BLaER1 (cell line): ENCODE data around the gene ODAPH.

Source experiments
- H3K27ac ChIP-seq: shearing (Covaris generic); formaldehyde crosslinking; 2 replicates; pipeline ENCODE4 v1.8.1; 2022
- H3K27me3 ChIP-seq: shearing (Covaris generic); formaldehyde crosslinking; 2 replicates; pipeline ENCODE4 v1.8.1; 2022
- H3K36me3 ChIP-seq: shearing (Covaris generic); formaldehyde crosslinking; 2 replicates; pipeline ENCODE4 v1.8.1; 2022
- H3K4me1 ChIP-seq: shearing (Covaris generic); formaldehyde crosslinking; 2 replicates; pipeline ENCODE4 v1.8.1; 2022
- H3K4me2 ChIP-seq: shearing (Covaris generic); formaldehyde crosslinking; 2 replicates; pipeline ENCODE4 v1.8.1; 2022
- H3K4me3 ChIP-seq: shearing (Covaris generic); formaldehyde crosslinking; 2 replicates; pipeline ENCODE4 v1.8.1; 2022
- H3K9ac ChIP-seq: shearing (Covaris generic); formaldehyde crosslinking; 2 replicates; pipeline ENCODE4 v1.8.1; 2022
- H3K9me3 ChIP-seq: shearing (Covaris generic); formaldehyde crosslinking; 2 replicates; pipeline ENCODE4 v1.8.1; 2022
- H4K20me1 ChIP-seq: shearing (Covaris generic); formaldehyde crosslinking; 2 replicates; pipeline ENCODE4 v1.8.1; 2022
- Cebpa-rat ChIP-seq: shearing (Covaris generic); IDR thresholded peaks from 2 replicates; pipeline ENCODE4 v1.8.1; 2022

The ODAPH gene

DNA sequence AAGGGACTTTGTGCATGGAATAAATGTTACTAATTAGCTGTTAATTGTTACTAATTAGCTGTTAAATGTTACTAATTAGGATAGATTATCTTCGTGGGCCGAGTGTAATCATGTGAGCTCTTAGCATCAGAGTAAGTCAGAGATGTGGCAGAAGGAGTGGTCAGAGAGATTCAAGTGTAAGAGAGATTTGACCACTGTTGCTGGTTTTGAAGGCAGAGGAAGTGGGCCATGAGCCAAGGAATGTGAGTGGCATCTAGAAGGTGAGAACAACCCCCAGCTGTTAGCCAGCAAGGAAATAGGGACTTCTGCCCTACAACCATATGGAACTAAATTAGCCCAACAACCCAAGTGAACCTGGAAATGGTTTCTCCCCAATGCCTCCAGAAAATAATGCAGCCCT lies 28.2 kb downstream of the ODAPH start:
- Histone ChIP-seq H3K27ac (no peak overlapping the region), H3K27me3 (no peaks in the 10 kb centered on the region), H3K36me3 (no peaks in the 10 kb centered on the region), H3K4me1 (no peaks in the 10 kb centered on the region), H4K20me1 (no peaks in the 10 kb centered on the region), H3K4me2 (no peak overlapping the region), H3K9me3 (peaks cover 8% of the 10 kb centered on the region; the same call in 1 of the 2 replicates), H3K4me3 (no peak overlapping the region), H3K9ac (no peak overlapping the region)
- TF ChIP-seq Cebpa-rat: no peak

DNA sequence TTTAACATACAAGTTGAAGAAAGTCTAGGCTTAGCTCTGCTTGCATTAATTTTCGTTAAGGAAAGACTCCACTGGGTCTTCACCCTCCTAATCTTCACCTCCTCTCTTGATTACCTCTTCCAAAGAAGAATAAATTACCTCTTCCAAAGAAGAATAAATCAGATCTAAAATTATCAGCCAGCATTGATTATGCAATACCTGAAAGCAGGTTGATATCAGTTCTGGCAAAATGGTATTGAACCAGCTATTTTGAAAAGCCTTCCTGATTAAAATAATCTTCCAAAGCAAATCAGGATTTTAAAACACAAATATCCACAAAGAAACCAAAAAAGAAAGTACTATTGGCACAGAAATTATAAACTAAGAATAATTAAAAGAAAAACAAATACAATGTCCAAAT lies 37.5 kb downstream of the ODAPH start:
- Histone ChIP-seq H3K27ac (no peak overlapping the region), H3K9ac (no peak overlapping the region), H4K20me1 (no peaks in the 10 kb centered on the region), H3K9me3 (no peaks in the 10 kb centered on the region), H3K27me3 (no peaks in the 10 kb centered on the region), H3K4me3 (no peak overlapping the region), H3K4me1 (no peaks in the 10 kb centered on the region), H3K36me3 (no peaks in the 10 kb centered on the region), H3K4me2 (no peak overlapping the region)
- no peak for TF ChIP-seq Cebpa-rat

DNA sequence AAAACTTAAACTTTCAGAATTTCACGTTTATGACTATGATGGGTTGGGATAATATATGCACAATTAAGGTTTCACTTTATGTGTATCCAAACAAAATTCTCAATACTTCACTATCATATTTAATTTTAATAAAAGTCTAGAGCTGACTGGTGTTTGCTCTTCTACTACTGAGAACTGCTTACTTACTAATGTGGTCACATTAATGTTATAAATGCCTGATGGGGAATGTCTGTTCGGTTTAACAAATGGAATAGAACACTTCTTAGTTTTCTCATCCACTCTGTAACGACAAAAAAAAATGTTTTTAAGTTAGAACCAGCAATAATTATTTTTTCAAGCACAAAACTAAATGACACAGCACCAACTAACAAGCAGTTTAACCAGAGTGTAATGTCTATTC lies 40.2 kb downstream of the ODAPH start:
- no peak overlapping the region for H3K27ac ChIP-seq
- no peaks in the 10 kb centered on the region for H3K4me1 ChIP-seq
- H3K36me3 ChIP-seq: no peaks in the 10 kb centered on the region
- H3K4me3 ChIP-seq: no peak overlapping the region
- no peaks in the 10 kb centered on the region for H3K9me3 ChIP-seq
- no peak overlapping the region for H3K9ac ChIP-seq
- no peak overlapping the region for H3K4me2 ChIP-seq
- TF ChIP-seq Cebpa-rat: no peak
- H3K27me3 ChIP-seq: no peaks in the 10 kb centered on the region
- no peaks in the 10 kb centered on the region for H4K20me1 ChIP-seq

DNA sequence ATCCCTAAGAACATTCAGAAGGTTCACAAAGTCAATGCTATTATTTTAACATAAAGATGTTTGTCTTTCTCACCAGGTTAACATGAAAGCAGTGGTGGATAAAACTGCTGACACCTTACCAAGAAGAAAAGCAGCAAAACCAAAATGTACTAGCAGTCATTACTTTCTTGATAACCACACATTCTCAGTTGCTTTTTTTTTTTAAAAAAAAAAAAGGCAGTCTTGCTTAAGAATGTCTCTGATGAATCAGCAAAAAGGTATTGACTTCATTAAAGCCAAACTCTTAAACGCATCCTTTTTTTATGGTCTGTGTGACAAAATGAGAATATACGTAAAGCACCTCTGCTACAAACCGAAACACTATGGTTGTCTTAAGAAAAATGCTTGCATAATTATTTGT lies 42.5 kb downstream of the ODAPH start:
- Histone ChIP-seq H3K36me3 (no peaks in the 10 kb centered on the region), H3K9ac (no peak overlapping the region), H3K4me1 (no peaks in the 10 kb centered on the region), H3K9me3 (no peaks in the 10 kb centered on the region), H4K20me1 (no peaks in the 10 kb centered on the region), H3K4me2 (no peak overlapping the region), H3K27ac (no peak overlapping the region), H3K4me3 (no peak overlapping the region), H3K27me3 (no peaks in the 10 kb centered on the region)
- TF ChIP-seq Cebpa-rat: no peak

DNA sequence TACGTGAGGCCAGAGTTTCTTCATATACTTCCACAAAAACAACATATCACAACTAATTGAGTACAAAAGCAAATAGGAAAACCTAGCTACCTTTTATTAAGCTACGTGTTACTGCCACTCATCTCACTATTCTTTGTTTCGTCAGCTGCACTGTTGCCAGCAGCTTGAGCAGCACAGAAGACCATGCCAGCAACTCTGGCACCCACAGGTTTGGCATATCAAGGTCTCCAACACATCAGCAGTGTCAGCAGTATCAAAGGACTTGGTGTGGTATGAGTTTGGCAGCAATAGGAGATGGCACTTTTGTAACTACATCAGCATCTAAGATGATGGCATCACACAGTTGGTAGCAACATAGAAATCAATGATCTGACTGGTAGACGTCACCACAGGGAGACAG lies 43.8 kb downstream of the ODAPH start:
- Histone ChIP-seq H3K27me3 (no peaks in the 10 kb centered on the region), H4K20me1 (no peaks in the 10 kb centered on the region), H3K9me3 (no peaks in the 10 kb centered on the region), H3K4me3 (no peak overlapping the region), H3K4me1 (no peaks in the 10 kb centered on the region), H3K36me3 (no peaks in the 10 kb centered on the region), H3K9ac (no peak overlapping the region), H3K4me2 (no peak overlapping the region), H3K27ac (no peak overlapping the region)
- no peak for TF ChIP-seq Cebpa-rat

DNA sequence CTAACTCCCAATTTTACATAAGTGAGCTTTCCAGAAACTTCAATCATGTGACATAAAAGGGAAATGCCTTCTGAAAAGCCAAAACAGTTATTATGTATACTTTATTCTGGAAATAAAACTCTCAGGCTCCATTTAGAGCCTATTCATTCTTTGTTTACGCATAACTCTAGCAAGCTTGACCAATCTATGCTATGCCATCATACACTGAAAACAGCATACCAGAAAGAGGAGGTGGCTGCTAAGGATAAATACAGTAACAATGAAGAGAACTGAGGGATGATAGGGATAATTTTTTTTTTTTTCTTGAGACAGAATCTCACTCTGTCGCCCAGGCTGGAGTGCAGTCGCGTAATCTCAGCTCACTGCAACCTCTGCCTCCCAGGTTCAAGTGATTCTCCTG lies 50.1 kb downstream of the ODAPH start:
- Histone ChIP-seq H3K27me3 (no peaks in the 10 kb centered on the region), H3K4me3 (no peak overlapping the region), H3K4me2 (no peak overlapping the region), H3K27ac (no peak overlapping the region), H3K9me3 (no peaks in the 10 kb centered on the region), H3K36me3 (no peaks in the 10 kb centered on the region), H3K4me1 (no peaks in the 10 kb centered on the region), H4K20me1 (no peaks in the 10 kb centered on the region), H3K9ac (no peak overlapping the region)
- no peak for TF ChIP-seq Cebpa-rat

DNA sequence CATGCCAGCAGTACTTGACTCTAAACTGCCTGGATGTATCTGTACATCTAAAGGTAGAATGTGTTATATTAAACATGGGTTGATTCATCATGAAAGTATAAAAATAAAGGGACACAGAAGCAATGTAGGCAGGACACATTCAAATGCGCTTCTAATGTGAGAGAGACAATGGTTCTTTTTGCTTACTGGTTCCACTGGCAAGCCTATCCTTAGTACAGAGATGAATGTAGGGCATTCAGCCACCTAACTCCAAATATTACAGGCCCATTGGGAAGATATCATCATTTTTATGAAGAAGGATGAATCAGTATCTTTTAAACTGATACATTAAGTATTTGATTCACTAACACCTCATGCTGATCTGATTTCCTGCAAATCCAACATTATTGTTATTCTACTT lies 56.4 kb downstream of the ODAPH start:
- H3K27me3 ChIP-seq: no peaks in the 10 kb centered on the region
- no peaks in the 10 kb centered on the region for H3K36me3 ChIP-seq
- no peak overlapping the region for H3K9ac ChIP-seq
- no peaks in the 10 kb centered on the region for H3K4me1 ChIP-seq
- H4K20me1 ChIP-seq: no peaks in the 10 kb centered on the region
- no peak for TF ChIP-seq Cebpa-rat
- H3K27ac ChIP-seq: no peak overlapping the region
- no peak overlapping the region for H3K4me2 ChIP-seq
- H3K4me3 ChIP-seq: no peak overlapping the region
- peaks cover 12% of the 10 kb centered on the region for H3K9me3 ChIP-seq
